ENCODE results near the gene YPEL1.
"Not testable (repeated sequence)": the region's sequence is repeated elsewhere in the genome, so short reads cannot be mapped to it uniquely, and the experiment has no call there.

DNA sequence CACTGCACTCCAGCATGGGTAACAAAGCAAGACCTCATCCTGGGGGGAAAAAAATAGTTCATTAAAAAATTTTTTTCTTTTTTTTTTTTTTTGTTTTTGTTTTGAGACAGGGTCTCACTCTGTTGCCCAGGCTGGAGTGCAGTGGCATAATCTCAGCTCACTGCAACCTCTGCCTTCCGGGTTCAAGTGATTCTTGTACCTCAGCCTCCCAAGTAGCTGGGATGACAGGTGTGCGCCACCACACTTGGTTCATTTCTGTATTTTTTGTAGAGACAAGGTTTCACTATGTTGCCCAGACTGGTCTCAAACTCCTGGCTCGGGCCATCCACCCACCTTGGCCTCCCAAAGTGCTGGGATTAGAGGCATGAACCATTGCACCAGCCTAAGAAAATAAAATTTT is 11.1 kb downstream of the YPEL1 start:
- TF ChIP-seq, protein P1, sequence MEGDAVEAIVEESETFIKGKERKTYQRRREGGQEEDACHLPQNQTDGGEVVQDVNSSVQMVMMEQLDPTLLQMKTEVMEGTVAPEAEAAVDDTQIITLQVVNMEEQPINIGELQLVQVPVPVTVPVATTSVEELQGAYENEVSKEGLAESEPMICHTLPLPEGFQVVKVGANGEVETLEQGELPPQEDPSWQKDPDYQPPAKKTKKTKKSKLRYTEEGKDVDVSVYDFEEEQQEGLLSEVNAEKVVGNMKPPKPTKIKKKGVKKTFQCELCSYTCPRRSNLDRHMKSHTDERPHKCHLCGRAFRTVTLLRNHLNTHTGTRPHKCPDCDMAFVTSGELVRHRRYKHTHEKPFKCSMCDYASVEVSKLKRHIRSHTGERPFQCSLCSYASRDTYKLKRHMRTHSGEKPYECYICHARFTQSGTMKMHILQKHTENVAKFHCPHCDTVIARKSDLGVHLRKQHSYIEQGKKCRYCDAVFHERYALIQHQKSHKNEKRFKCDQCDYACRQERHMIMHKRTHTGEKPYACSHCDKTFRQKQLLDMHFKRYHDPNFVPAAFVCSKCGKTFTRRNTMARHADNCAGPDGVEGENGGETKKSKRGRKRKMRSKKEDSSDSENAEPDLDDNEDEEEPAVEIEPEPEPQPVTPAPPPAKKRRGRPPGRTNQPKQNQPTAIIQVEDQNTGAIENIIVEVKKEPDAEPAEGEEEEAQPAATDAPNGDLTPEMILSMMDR (IDR thresholded peaks at IDR 0.05): not testable (repeated sequence)
- TF ChIP-seq POLR2A (IDR thresholded peaks at IDR 0.05): not testable (repeated sequence)
